HG03159 (cell line): Measurements from ENCODE around the gene POLR1E.
"Not testable (repeated sequence)": the region's sequence is repeated elsewhere in the genome, so short reads cannot be mapped to it uniquely, and the experiment has no call there.

Experiments
- ATAC-seq: cut with Tn5 transposase; IDR thresholded peaks from one replicate; pipeline ENCODE4 v1.9.1; 2021; ENCODE audit warnings: mild to moderate bottlenecking, moderate library complexity; ENCODE audit not compliant: unreplicated experiment

The POLR1E gene

GRCh38 chr9:37464426-37465248 is 21.1 kb upstream of the POLR1E start:
- peak; percentile 38 for ATAC-seq

- peak; percentile 82 for ATAC-seq
Measured at GRCh38 chr9:37465249-37466036, 20.3 kb upstream of the POLR1E start, which contains the start of gene ZBTB5. ZBTB5 (minus strand) TSS chr9:37465450; CDS start chr9:37442551, 22,899 bp downstream.

- ATAC-seq, result peak; percentile 3
Measured at GRCh38 chr9:37466037-37466709, 19.6 kb upstream of the POLR1E start.

- not testable (repeated sequence) for ATAC-seq
Measured at GRCh38 chr9:37467530-37467929, 18.2 kb upstream of the POLR1E start.

- no peak for ATAC-seq
Measured at GRCh38 chr9:37468620-37469019, 17.1 kb upstream of the POLR1E start.

GRCh38 chr9:37471942-37472684 is 13.6 kb upstream of the POLR1E start:
- no peak for ATAC-seq

- ATAC-seq, result not testable (repeated sequence)
Measured at GRCh38 chr9:37473982-37474381, 11.8 kb upstream of the POLR1E start.

GRCh38 chr9:37474438-37474837 is 11.3 kb upstream of the POLR1E start:
- no peak for ATAC-seq

GRCh38 chr9:37476930-37477329 is 8.8 kb upstream of the POLR1E start:
- ATAC-seq, result no peak

- ATAC-seq, result not testable (repeated sequence)
Measured at GRCh38 chr9:37477443-37477842, 8.3 kb upstream of the POLR1E start.

GRCh38 chr9:37477987-37478619 is 7.6 kb upstream of the POLR1E start:
- not testable (repeated sequence) for ATAC-seq

GRCh38 chr9:37480759-37481158 is 5.0 kb upstream of the POLR1E start:
- ATAC-seq, result no peak

- ATAC-seq, result no peak
Measured at GRCh38 chr9:37486256-37486615, 488 bp downstream of the POLR1E start.

GRCh38 chr9:37486616-37487548 is 1.1 kb downstream of the POLR1E start:
- ATAC-seq, result no peak

GRCh38 chr9:37491939-37492338 is 6.2 kb downstream of the POLR1E start:
- no peak for ATAC-seq

GRCh38 chr9:37495571-37495970 is 9.8 kb downstream of the POLR1E start:
- no peak for ATAC-seq

GRCh38 chr9:37496020-37496419 is 10.3 kb downstream of the POLR1E start:
- ATAC-seq, result no peak

- no peak for ATAC-seq
Measured at GRCh38 chr9:37497320-37497719, 11.6 kb downstream of the POLR1E start.

- ATAC-seq, result no peak
Measured at GRCh38 chr9:37498457-37498856, 12.7 kb downstream of the POLR1E start.
